ENCODE measurements around the gene FAM120A.

DNA sequence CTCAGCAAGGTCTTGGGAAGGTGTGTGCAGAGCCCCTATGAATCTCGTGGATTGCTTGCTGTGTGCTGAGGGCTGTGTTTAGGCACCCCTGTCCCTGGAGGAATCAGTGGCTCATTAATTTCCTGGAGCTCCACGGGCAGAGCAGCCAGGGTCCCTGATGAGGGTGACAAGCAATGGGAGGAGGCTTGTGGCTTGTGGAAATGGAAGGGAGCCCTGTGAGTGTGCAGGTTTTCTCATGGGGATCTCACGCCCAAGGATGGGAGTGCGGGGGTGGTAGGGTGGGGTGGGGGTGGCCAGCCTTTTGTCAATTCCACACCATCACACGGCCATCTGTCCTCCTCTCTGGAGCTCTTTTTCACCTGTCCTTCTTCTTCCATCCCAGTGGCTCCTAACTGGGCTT is 150.2 kb downstream of the FAM120A start:
- TF ChIP-seq, protein P1, sequence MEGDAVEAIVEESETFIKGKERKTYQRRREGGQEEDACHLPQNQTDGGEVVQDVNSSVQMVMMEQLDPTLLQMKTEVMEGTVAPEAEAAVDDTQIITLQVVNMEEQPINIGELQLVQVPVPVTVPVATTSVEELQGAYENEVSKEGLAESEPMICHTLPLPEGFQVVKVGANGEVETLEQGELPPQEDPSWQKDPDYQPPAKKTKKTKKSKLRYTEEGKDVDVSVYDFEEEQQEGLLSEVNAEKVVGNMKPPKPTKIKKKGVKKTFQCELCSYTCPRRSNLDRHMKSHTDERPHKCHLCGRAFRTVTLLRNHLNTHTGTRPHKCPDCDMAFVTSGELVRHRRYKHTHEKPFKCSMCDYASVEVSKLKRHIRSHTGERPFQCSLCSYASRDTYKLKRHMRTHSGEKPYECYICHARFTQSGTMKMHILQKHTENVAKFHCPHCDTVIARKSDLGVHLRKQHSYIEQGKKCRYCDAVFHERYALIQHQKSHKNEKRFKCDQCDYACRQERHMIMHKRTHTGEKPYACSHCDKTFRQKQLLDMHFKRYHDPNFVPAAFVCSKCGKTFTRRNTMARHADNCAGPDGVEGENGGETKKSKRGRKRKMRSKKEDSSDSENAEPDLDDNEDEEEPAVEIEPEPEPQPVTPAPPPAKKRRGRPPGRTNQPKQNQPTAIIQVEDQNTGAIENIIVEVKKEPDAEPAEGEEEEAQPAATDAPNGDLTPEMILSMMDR (IDR thresholded peaks at IDR 0.05): no peak
- TF ChIP-seq POLR2AphosphoS5 (IDR thresholded peaks at IDR 0.05) (no peak), EP300 (IDR thresholded peaks at IDR 0.05) (no peak)

Measured in upper lobe of left lung (tissue), 4 donors.